Mucosa of rectum (tissue), 2 donors: ENCODE results near the gene NELFB.

Experiments used
- H3K27ac ChIP-seq, 2 donors: one replicate each; pipeline ENCODE4 v1.7.0; 2013; ENCODE audit warnings: inconsistent platforms in 2 of 2, low read depth in 2 of 2, low read length in 2 of 2
- H3K27me3 ChIP-seq, 2 donors: one replicate each; pipeline ENCODE4 v1.7.0; 2013; ENCODE audit warnings: low read length in 2 of 2; ENCODE audit not compliant: control insufficient read depth in 2 of 2, insufficient read depth in 2 of 2
- H3K36me3 ChIP-seq, 2 donors: one replicate each; pipeline ENCODE4 v1.7.0; 2013; ENCODE audit warnings: low read length in 2 of 2; ENCODE audit not compliant: control insufficient read depth in 2 of 2, insufficient read depth in 2 of 2
- H3K4me1 ChIP-seq, 2 donors: one replicate each; pipeline ENCODE4 v1.7.0; 2013; ENCODE audit warnings: low read length in 2 of 2, mild to moderate bottlenecking in 1 of 2; ENCODE audit not compliant: control insufficient read depth in 2 of 2, insufficient read depth in 2 of 2
- H3K4me3 ChIP-seq, 2 donors: one replicate each; pipeline ENCODE4 v1.7.0; 2013; ENCODE audit warnings: low read length in 2 of 2
- H3K9ac ChIP-seq, 2 donors: one replicate each; pipeline ENCODE4 v1.7.0; 2013; ENCODE audit warnings: low read length in 2 of 2, low read depth in 1 of 2, mild to moderate bottlenecking in 1 of 2
- H3K9me3 ChIP-seq, 2 donors: one replicate each; pipeline ENCODE4 v1.7.0; 2013; ENCODE audit warnings: low read length in 2 of 2; ENCODE audit not compliant: control insufficient read depth in 2 of 2
- donor health status: healthy.
- donor health status: Normal muscosa, but diverticular disease.

NELFB gene

DNA sequence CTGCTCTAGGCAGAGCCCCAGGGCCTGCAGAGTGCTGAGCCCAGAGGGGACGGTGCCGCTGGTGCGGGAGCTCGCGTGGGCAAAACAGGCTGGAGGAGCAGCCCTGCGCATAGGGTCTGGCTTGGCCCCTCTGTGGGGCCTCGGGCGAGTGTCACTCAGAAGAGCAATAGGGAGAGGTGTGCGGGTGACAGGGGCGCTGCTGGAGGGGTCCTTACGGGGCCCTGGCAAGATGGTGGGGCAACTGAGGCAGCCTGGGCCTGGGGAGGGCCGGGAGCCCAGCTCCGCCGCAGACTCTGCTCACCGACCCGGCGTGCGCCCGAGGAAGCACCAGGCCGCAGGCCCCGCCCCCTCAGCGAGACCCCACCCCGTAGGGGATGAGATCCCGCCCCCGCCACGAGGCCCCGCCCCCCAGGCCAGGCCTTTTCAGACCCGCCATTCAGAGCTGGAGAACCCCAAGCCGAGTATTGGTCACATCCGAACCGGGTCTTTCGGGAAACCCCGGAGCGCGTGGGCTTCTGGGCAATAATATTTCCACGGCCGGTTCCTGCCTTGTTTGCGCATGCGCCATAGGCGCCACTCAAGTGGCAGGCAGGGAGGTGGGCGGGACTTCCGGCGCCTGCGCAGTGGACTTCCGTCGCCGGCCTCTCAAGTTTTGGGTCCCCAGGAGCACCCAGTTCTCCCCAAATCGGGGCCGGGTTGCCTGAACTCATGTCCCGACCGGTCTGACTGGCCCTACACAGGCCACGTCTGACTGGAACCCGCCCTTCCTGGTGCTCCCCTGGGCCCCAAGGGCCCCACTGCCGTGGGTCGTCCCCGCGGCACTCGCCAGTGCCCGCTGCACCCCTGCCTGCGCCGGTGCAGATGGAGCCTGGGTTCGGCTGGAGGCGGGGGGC is 31.8 kb upstream of the NELFB start:
- no peaks in the 10 kb centered on the region for H3K9me3 ChIP-seq
- no peaks in the 10 kb centered on the region for H3K36me3 ChIP-seq
- H3K4me3 ChIP-seq, result peak overlapping the region; percentile 81 to 88
- H3K4me1 ChIP-seq, result peaks cover 32 to 35% of the 10 kb centered on the region in 2 donors
- peaks cover 0 to 2% of the 10 kb centered on the region in 2 donors for H3K27me3 ChIP-seq
- peak overlapping the region; percentile 87 to 93 for H3K9ac ChIP-seq
- H3K27ac ChIP-seq, result peak overlapping the region; percentile 88 to 89

DNA sequence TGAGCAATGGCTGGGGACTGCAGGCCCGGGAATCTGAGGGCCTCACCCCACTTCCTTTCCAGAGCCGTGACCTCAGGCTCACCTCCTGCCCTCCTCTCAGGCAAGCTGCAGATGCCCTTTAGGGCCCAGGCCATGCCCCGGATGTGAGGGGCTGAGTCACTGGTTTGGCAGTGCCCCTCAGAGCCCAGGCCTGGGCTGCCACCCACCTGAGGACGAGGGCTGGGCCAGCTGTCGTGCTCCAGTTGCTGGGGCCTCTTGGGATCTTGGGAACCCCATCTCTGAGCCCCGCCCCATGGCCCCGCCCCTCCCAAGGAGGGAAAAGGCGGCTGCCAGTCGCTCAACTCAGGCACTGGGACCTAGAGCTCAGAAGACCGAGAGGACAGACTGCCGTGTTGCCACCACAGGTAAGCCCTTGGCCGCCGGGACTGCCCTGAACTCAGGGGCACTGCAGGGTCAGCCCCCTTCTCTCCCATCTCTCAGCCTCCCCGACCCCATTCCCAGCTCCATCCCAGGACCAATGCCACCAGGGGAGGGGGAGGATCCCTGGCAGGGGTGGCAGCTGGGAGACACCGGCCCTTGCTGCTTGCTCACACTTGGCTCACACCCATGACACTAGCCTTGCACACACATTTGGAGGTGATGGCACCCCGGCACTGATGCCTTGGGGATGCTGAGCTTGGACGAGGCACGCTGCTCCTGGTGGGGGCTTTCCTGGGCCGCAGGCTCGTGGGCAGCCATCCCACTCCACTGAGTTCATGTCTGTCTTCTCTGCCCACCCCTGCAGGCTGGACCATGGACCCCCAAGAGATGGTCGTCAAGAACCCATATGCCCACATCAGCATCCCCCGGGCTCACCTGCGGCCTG is 30.1 kb upstream of the NELFB start, which contains the start of gene CYSRT1:
CYSRT1 (plus strand) TSS at position 345 of the 865 bp plus-strand sequence; CDS start at position 793, 448 bp downstream.
- Histone ChIP-seq H3K9ac (peak within 1 kb of the TSS; percentile 87 to 93), H3K27ac (peak within 1 kb of the TSS in 1 of 2 donors; percentile 88), H3K4me3 (peak within 1 kb of the TSS; percentile 81 to 88), H3K36me3 (no peaks in the 10 kb centered on the region), H3K9me3 (no peaks in the 10 kb centered on the region), H3K27me3 (peaks cover 4 to 15% of the 10 kb centered on the region in 2 donors), H3K4me1 (peaks cover 31 to 41% of the 10 kb centered on the region in 2 donors)

DNA sequence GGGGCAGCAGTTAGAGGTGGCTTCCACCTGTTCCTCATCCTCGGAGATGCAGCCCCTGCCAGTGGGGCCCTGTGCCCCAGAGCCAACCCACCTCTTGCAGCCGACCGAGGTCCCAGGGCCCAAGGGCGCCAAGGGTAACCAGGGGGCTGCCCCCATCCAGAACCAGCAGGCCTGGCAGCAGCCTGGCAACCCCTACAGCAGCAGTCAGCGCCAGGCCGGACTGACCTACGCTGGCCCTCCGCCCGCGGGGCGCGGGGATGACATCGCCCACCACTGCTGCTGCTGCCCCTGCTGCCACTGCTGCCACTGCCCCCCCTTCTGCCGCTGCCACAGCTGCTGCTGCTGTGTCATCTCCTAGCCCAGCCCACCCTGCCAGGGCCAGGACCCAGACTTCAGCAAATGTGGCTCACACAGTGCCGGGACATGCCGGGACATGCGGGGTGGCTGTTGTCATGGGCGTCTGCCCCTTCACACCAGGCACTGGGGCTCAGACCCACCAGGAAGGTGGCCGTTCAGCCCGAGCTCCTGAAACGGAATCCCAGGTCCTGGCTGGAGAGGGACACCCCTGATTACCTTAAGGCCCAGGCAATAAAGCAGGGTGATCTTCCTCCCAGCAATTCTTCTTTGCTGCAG is 29.3 kb upstream of the NELFB start:
- no peak overlapping the region for H3K27ac ChIP-seq
- H3K36me3 ChIP-seq, result no peaks in the 10 kb centered on the region
- H3K4me3 ChIP-seq, result no peak overlapping the region
- H3K9me3 ChIP-seq, result no peaks in the 10 kb centered on the region
- H3K27me3 ChIP-seq, result peaks cover 4 to 18% of the 10 kb centered on the region in 2 donors
- H3K4me1 ChIP-seq, result peaks cover 31 to 45% of the 10 kb centered on the region in 2 donors
- no peak overlapping the region for H3K9ac ChIP-seq

DNA sequence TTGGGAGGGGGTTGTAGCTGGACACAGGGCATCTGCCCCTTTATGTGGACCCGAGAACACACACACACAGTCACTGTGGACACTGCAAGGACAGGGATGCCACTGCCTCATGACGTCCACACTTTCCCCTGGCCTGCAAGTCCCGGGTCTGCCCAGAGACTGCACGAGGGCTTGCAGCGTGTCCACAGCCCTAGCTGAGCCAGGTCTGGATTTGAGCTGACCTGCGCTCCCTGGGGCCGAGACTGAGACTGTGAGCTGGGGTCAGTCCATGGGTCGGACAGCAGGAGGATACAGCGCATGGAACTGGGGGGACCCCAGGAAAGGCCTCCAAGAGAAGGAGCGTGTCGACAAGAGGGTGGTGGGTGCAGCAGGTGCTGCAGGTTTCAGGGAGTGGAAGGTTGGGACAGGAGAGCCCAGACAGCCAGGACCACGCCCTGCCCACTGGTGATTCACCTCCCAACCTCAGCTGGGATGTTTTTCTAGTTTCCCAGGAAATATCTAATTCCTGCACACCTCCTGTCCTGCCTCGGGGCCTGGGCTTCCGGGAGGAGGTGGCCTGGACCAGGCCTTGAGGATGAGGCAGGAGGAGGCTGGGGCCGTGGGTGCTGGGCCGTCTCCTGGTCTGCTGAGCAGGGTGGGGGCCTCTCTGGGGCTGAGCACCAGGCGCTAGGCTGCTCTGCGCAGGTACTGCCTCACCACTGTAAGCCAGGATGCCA is 28.6 kb upstream of the NELFB start:
- no peaks in the 10 kb centered on the region for H3K9me3 ChIP-seq
- H3K4me1 ChIP-seq, result peaks cover 29 to 45% of the 10 kb centered on the region in 2 donors
- H3K27ac ChIP-seq, result no peak overlapping the region
- H3K9ac ChIP-seq, result peak overlapping the region in 1 of 2 donors; percentile 4
- H3K36me3 ChIP-seq, result no peaks in the 10 kb centered on the region
- no peak overlapping the region for H3K4me3 ChIP-seq
- peaks cover 6 to 20% of the 10 kb centered on the region in 2 donors for H3K27me3 ChIP-seq

DNA sequence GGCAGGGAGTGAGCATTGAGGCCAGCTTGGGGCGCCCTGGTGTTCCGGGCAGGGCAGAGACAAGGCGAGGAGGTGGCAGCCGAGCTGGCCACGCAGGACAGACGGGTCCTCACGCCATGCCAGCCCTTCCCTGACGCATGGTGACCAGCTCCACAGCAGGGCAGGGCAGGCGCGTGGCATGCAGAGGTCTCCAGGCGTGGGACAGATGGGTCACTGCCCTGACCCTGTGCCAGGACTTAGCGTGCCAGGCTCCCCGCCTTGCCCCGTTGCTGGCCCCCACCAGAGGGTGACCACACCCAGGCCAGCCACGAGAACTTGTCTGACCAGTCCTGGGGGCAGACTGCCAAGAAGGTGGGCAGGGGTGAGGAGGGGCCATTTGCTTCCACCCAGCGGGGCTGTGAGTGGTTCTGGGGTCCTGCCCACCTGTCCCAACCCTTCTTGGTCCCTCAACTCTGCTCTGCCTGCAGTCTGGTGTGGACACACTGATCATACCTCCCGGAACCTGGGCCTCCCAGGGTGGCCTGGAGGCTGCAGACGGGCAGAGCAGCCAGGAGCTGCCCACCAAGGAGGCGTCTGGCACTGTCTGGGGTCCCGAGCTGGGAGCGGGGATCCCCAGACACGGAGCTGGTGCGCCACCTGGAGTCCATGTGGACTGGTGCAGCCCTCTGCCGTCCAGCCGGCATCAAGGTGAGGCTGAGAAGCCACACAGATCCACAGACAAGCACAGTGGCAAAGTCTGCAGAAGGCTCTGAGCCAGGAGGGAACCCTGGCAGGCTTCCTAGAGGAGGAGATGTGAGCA is 27.9 kb upstream of the NELFB start, which contains the start of gene RNF224:
RNF224 (plus strand) TSS at position 449 of the 799 bp plus-strand sequence. CDS start 834 bp downstream, outside the sequence.
- no peak within 1 kb of the TSS for H3K27ac ChIP-seq
- no peaks in the 10 kb centered on the region for H3K9me3 ChIP-seq
- peaks cover 6 to 27% of the 10 kb centered on the region in 2 donors for H3K27me3 ChIP-seq
- H3K36me3 ChIP-seq, result no peaks in the 10 kb centered on the region
- peak within 1 kb of the TSS in 1 of 2 donors; percentile 4 for H3K9ac ChIP-seq
- peaks cover 32 to 48% of the 10 kb centered on the region in 2 donors for H3K4me1 ChIP-seq
- H3K4me3 ChIP-seq, result peak within 1 kb of the TSS in 1 of 2 donors; percentile 0

DNA sequence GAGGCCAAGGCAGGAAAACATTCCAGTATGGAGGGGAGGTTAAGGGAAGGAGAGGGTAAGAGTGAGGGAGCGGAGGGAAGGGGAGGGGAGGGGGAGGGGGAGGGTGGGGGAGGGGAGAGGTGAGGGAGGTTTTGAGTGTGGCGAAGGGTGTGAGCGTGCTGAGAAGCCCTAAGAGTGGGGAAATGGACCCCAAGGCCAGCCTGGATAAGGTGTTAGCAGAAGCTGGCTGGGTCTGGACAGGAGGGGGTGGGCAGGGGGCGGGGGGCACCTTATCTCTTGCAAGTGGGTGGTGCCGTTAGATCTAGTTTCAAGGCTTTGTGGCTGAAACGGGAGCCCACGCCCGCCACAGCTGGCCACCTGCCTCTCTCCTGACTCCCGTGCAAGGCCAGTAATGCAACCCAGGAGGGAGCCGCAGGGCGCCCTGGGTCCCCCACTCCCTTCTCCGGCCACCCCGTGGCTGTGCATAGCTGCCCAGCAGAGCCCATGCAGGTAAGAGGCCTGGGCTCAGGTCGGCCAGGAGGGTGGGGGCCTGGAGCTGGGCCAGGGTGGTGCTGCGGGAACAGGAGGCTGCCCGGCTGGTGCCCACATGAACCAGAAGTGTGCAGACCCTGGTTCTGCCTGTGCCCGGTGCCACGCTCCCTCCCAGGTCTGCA is 27.1 kb upstream of the NELFB start:
- Histone ChIP-seq H3K27me3 (peaks cover 6 to 33% of the 10 kb centered on the region in 2 donors), H3K4me3 (no peak overlapping the region), H3K36me3 (no peaks in the 10 kb centered on the region), H3K27ac (no peak overlapping the region), H3K4me1 (peaks cover 27 to 47% of the 10 kb centered on the region in 2 donors), H3K9ac (no peak overlapping the region), H3K9me3 (no peaks in the 10 kb centered on the region)

DNA sequence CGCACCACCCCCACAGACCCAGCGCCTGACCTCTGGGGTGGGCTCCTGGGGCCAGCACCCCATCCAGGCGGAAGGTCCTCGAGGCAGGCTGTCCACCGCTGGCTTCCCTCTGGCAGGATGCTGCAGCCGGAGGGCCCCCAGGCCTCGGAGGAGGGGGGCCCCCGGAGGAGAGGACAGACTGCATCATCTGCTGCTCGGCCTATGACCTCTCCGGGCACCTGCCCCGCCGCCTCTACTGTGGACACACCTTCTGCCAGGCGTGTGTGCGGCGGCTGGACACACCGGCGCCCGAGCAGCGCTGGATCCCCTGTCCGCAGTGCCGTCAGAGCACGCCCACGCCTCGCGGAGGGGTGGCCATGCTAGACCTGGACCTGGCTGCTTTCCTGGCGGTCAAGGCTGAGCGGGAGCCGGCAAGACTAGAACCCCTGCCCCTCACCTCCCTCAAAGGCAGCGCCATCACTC is 26.6 kb upstream of the NELFB start:
- peaks cover 10 to 37% of the 10 kb centered on the region in 2 donors for H3K27me3 ChIP-seq
- H3K4me1 ChIP-seq, result peaks cover 25 to 46% of the 10 kb centered on the region in 2 donors
- no peaks in the 10 kb centered on the region for H3K9me3 ChIP-seq
- H3K36me3 ChIP-seq, result no peaks in the 10 kb centered on the region
- no peak overlapping the region for H3K4me3 ChIP-seq
- H3K9ac ChIP-seq, result no peak overlapping the region
- H3K27ac ChIP-seq, result no peak overlapping the region

DNA sequence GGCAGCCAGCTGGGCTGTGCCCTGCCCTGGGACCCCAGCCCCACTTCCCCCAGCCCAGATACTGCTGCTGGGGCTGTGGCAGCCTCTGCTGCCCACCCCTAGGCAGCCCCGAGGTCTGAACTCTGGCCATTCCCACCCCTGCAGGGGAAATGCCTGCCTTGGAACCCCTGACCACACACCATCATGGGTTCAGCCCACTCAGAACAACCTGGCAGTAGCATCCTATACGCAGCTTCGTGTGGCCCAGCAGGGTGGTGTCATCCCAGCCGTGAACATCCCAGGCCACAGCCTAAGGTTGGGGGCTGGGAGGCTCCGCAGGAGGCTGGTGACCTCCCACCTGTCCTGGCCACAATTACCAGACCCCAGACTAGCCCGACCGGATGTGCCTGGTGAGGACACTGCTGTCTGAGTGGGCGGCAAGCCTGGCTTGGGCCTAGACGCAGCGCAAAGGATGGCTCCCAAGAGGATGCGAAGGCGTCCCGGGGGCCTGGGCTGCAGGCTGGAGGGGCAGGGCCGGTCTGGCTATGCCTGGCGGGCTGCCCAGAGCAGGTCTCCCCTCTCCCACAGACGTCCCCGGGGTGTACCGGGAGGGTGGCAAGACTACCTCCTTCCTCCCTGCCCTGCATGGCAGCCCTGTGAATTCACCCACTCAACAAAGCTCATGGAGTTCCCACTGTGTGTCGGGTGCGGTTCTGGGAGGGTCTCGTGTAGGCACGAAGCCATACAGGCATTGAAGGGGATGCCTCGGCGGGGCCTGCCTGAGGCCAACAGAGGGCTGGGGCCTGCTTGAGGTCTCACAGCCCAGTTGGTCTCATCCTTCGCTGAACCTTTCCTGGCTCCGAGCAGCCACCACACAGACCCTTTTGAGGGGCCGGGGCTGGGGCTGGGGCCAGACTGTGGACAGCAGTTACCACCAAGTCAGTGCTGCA is 25.9 kb upstream of the NELFB start:
- H3K4me1 ChIP-seq, result peaks cover 22 to 39% of the 10 kb centered on the region in 2 donors

More for the DNA sequence above, 25.9 kb upstream of the NELFB start:
- H3K36me3 ChIP-seq, result no peaks in the 10 kb centered on the region
- no peak overlapping the region for H3K27ac ChIP-seq
- H3K27me3 ChIP-seq, result peaks cover 10 to 39% of the 10 kb centered on the region in 2 donors
- no peak overlapping the region for H3K4me3 ChIP-seq
- H3K9ac ChIP-seq, result no peak overlapping the region
- H3K9me3 ChIP-seq, result no peaks in the 10 kb centered on the region
